ENCODE measurements around the gene FCRL5.
A peak's percentile ranks its signal among the peaks of the same experiment; 100 is the strongest.

DNA sequence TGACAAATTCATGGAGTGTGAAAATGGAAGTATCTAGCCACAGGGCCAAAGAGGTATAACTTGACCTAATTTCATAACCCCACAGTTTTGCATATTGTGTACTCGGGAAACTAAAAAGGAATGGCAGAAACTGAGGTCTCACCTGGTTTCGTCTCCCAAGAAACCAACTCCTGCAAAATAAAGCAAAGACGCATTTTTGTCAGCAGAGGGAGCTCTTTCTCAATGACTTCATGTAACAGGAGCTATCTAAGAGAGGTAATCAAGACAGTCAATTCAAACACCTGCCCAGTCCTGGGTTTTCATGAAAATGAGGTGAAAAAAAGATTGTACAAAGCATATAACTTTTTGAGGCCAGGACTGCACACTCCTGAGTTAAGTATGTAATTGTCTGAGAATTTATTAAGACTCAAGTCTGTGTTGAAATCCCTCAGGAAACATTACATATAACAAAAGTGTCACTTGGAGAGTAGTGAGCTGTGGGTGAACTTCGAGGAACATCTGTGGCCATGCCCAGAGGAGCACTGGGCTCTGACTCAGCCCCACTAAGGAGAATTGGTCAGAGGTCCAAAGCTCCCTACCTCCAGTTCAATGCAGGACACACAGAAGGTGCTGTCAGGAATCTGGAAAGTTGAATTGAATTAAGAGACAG, 28.0 kb upstream of the FCRL5 start:
- TF ChIP-seq ZFX (IDR thresholded peaks at IDR 0.05; ENCODE audit: borderline replicate concordance) = no peak
- TF ChIP-seq, protein P1, sequence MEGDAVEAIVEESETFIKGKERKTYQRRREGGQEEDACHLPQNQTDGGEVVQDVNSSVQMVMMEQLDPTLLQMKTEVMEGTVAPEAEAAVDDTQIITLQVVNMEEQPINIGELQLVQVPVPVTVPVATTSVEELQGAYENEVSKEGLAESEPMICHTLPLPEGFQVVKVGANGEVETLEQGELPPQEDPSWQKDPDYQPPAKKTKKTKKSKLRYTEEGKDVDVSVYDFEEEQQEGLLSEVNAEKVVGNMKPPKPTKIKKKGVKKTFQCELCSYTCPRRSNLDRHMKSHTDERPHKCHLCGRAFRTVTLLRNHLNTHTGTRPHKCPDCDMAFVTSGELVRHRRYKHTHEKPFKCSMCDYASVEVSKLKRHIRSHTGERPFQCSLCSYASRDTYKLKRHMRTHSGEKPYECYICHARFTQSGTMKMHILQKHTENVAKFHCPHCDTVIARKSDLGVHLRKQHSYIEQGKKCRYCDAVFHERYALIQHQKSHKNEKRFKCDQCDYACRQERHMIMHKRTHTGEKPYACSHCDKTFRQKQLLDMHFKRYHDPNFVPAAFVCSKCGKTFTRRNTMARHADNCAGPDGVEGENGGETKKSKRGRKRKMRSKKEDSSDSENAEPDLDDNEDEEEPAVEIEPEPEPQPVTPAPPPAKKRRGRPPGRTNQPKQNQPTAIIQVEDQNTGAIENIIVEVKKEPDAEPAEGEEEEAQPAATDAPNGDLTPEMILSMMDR (IDR thresholded peaks at IDR 0.05) = peak; percentile 94
